ENCODE measurements around the gene C17orf75. TPM values are rescaled to one million over a fixed set of nuclear protein-coding genes. Genes with fewer than 3 reads are reported as not detected.

Gene C17orf75
- total RNA-seq, 1 experiment from 2014 or later: 26.9 TPM

GRCh38 chr17:32298721-32299579 is 43.0 kb downstream of the C17orf75 start:
- Histone ChIP-seq H3K4me1 (ENCODE audit: insufficient read depth, low read length, poor library complexity, severe bottlenecking) (peaks cover 14% of the 10 kb centered on the region), H3K36me3 (ENCODE audit: insufficient read depth, low read length, poor library complexity, severe bottlenecking) (no peaks in the 10 kb centered on the region), H3K27me3 (replicated peaks; ENCODE audit: insufficient read depth, low read depth, low read length, poor library complexity) (no peaks in the 10 kb centered on the region), H3K27ac (ENCODE audit: low read depth, low read length, poor library complexity, severe bottlenecking) (no peak overlapping the region), H3K4me3 (ENCODE audit: low read depth, low read length, poor library complexity, severe bottlenecking) (no peak overlapping the region), H3K9me3 (ENCODE audit: low read depth, low read length, poor library complexity, severe bottlenecking) (no peaks in the 10 kb centered on the region)
- CTCF ChIA-PET: no interaction called here
- BruUV-seq (replicated peaks): no TSS peak
- TF ChIP-seq, protein P1, sequence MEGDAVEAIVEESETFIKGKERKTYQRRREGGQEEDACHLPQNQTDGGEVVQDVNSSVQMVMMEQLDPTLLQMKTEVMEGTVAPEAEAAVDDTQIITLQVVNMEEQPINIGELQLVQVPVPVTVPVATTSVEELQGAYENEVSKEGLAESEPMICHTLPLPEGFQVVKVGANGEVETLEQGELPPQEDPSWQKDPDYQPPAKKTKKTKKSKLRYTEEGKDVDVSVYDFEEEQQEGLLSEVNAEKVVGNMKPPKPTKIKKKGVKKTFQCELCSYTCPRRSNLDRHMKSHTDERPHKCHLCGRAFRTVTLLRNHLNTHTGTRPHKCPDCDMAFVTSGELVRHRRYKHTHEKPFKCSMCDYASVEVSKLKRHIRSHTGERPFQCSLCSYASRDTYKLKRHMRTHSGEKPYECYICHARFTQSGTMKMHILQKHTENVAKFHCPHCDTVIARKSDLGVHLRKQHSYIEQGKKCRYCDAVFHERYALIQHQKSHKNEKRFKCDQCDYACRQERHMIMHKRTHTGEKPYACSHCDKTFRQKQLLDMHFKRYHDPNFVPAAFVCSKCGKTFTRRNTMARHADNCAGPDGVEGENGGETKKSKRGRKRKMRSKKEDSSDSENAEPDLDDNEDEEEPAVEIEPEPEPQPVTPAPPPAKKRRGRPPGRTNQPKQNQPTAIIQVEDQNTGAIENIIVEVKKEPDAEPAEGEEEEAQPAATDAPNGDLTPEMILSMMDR (conservative IDR thresholded peaks at IDR 0.05; ENCODE audit: low read depth, low read length): no peak
- no peak for TF ChIP-seq EZH2 (IDR thresholded peaks at IDR 0.05; ENCODE audit: borderline replicate concordance, low read depth, low read length, poor library complexity, severe bottlenecking)
- POLR2A ChIA-PET (ENCODE audit: low non-redundant PET): interaction anchor here (0.7 kb wide), 1 partner anchor 145 kb away, joined by 7 read pairs; the partner anchor contains the start of gene PSMD11
- peak; percentile 78 for DNase-seq (ENCODE audit: low spot score)
- intact Hi-C loops (cut with micrococcal nuclease; ENCODE audit: unreplicated experiment): no loop called here

GRCh38 chr17:32298298-32298697 is 43.7 kb downstream of the C17orf75 start:
- H3K36me3 ChIP-seq (ENCODE audit: insufficient read depth, low read length, poor library complexity, severe bottlenecking): no peaks in the 10 kb centered on the region
- H3K9me3 ChIP-seq (ENCODE audit: low read depth, low read length, poor library complexity, severe bottlenecking): no peaks in the 10 kb centered on the region
- POLR2A ChIA-PET (ENCODE audit: low non-redundant PET): no interaction called here
- H3K27me3 ChIP-seq (replicated peaks; ENCODE audit: insufficient read depth, low read depth, low read length, poor library complexity): no peaks in the 10 kb centered on the region
- TF ChIP-seq, protein P1 (conservative IDR thresholded peaks at IDR 0.05; ENCODE audit: low read depth, low read length): no peak
- no peak for TF ChIP-seq EZH2 (IDR thresholded peaks at IDR 0.05; ENCODE audit: borderline replicate concordance, low read depth, low read length, poor library complexity, severe bottlenecking)
- CTCF ChIA-PET: no interaction called here
- no peak overlapping the region for H3K4me3 ChIP-seq (ENCODE audit: low read depth, low read length, poor library complexity, severe bottlenecking)
- no peak for DNase-seq (ENCODE audit: low spot score)
- no peak overlapping the region for H3K27ac ChIP-seq (ENCODE audit: low read depth, low read length, poor library complexity, severe bottlenecking)
- intact Hi-C loops (cut with micrococcal nuclease; ENCODE audit: unreplicated experiment): no loop called here
- H3K4me1 ChIP-seq (ENCODE audit: insufficient read depth, low read length, poor library complexity, severe bottlenecking): peaks cover 14% of the 10 kb centered on the region
- no TSS peak for BruUV-seq (replicated peaks)

DNA sequence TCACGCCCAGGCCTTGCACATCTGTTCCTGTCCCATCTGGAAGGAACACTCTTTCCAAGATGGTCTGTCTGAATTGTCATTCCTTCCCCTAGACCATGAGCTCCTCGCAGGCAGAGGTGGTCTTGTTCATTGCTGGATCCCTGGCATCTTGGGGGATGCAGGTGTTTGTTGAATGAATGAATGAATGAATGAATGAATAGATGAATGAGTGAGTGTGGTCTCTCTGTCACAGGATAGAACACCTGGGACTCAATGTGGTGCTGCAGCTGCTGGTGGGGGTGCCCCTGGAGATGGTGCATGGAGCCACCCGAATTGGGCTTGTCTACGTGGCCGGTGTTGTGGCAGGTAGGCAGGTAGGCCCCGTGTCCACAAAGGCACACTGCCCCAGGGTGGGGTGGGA is 44.1 kb downstream of the C17orf75 start:
- POLR2A ChIA-PET (ENCODE audit: low non-redundant PET): no interaction called here
- TF ChIP-seq EZH2 (IDR thresholded peaks at IDR 0.05; ENCODE audit: borderline replicate concordance, low read depth, low read length, poor library complexity, severe bottlenecking): no peak
- TF ChIP-seq, protein P1 (conservative IDR thresholded peaks at IDR 0.05; ENCODE audit: low read depth, low read length): no peak
- no peak overlapping the region for H3K27ac ChIP-seq (ENCODE audit: low read depth, low read length, poor library complexity, severe bottlenecking)
- H3K4me3 ChIP-seq (ENCODE audit: low read depth, low read length, poor library complexity, severe bottlenecking): no peak overlapping the region
- no peaks in the 10 kb centered on the region for H3K9me3 ChIP-seq (ENCODE audit: low read depth, low read length, poor library complexity, severe bottlenecking)
- intact Hi-C loops (cut with micrococcal nuclease; ENCODE audit: unreplicated experiment): no loop called here
- no peak for DNase-seq (ENCODE audit: low spot score)
- H3K36me3 ChIP-seq (ENCODE audit: insufficient read depth, low read length, poor library complexity, severe bottlenecking): no peaks in the 10 kb centered on the region
- no TSS peak for BruUV-seq (replicated peaks)
- CTCF ChIA-PET: no interaction called here
- peaks cover 14% of the 10 kb centered on the region for H3K4me1 ChIP-seq (ENCODE audit: insufficient read depth, low read length, poor library complexity, severe bottlenecking)
- no peaks in the 10 kb centered on the region for H3K27me3 ChIP-seq (replicated peaks; ENCODE audit: insufficient read depth, low read depth, low read length, poor library complexity)
